ENCODE results near the gene ACLY. TPM values are rescaled to one million over a fixed set of nuclear protein-coding genes. Genes with fewer than 3 reads are reported as not detected.

ACLY gene
- total RNA-seq, 4 donors from 2014 or later, result 40.8 to 84.0 (median 61.6) TPM

GRCh38 chr17:41948762-41949460, 30.2 kb upstream of the ACLY start:
- H3K4me1 ChIP-seq, result no peaks in the 10 kb centered on the region
- ATAC-seq, result no peak
- WGBS, 2 donors (ENCODE audit: low coverage in 1 of 2), result 62 to 64% methylated on average over 2 to 4 of the region's 11 CpGs
- TF ChIP-seq CTCF (IDR thresholded peaks at IDR 0.05), result no peak
- no peaks in the 10 kb centered on the region for H3K9me3 ChIP-seq
- no peak overlapping the region for H3K4me3 ChIP-seq
- no peak overlapping the region for H3K27ac ChIP-seq
- no peaks in the 10 kb centered on the region for H3K27me3 ChIP-seq
- peaks cover 0 to 31% of the 10 kb centered on the region in 2 donors for H3K36me3 ChIP-seq

GRCh38 chr17:41944943-41945342, 26.2 kb upstream of the ACLY start:
- Histone ChIP-seq H3K4me1 (no peaks in the 10 kb centered on the region), H3K36me3 (peaks cover 0 to 16% of the 10 kb centered on the region in 2 donors), H3K27me3 (no peaks in the 10 kb centered on the region), H3K27ac (no peak overlapping the region), H3K4me3 (no peak overlapping the region), H3K9me3 (no peaks in the 10 kb centered on the region)
- 58% methylated on average over 2 of the region's 3 CpGs; no CpG with 5 or more reads in 1 of the 2 donors for WGBS, 2 donors (ENCODE audit: low coverage in 1 of 2)
- ATAC-seq, result no peak
- no peak for TF ChIP-seq POLR2AphosphoS5 (IDR thresholded peaks at IDR 0.05)
- TF ChIP-seq POLR2A (IDR thresholded peaks at IDR 0.05), result no peak
- no peak for TF ChIP-seq CTCF (IDR thresholded peaks at IDR 0.05)
- TF ChIP-seq EP300 (IDR thresholded peaks at IDR 0.05), result no peak

- TF ChIP-seq CTCF (IDR thresholded peaks at IDR 0.05) (no peak), EP300 (IDR thresholded peaks at IDR 0.05) (no peak), POLR2AphosphoS5 (IDR thresholded peaks at IDR 0.05) (no peak), POLR2A (IDR thresholded peaks at IDR 0.05) (no peak)
- ATAC-seq, result no peak
- Histone ChIP-seq H3K27me3 (no peaks in the 10 kb centered on the region), H3K9me3 (no peaks in the 10 kb centered on the region), H3K36me3 (peaks cover 0 to 20% of the 10 kb centered on the region in 2 donors), H3K4me3 (no peak overlapping the region), H3K4me1 (no peaks in the 10 kb centered on the region), H3K27ac (no peak overlapping the region)
- 97 to 100% methylated on average over 1 to 3 of the region's 3 CpGs for WGBS, 2 donors (ENCODE audit: low coverage in 1 of 2)
Measured at GRCh38 chr17:41943492-41943891, 24.7 kb upstream of the ACLY start.

- no peaks in the 10 kb centered on the region for H3K27me3 ChIP-seq
- no peaks in the 10 kb centered on the region for H3K4me1 ChIP-seq
- 86 to 92% methylated on average over 6 to 8 of the region's 8 CpGs for WGBS, 2 donors (ENCODE audit: low coverage in 1 of 2)
- TF ChIP-seq CTCF (IDR thresholded peaks at IDR 0.05) (no peak), EP300 (IDR thresholded peaks at IDR 0.05) (no peak), POLR2AphosphoS5 (IDR thresholded peaks at IDR 0.05) (no peak), POLR2A (IDR thresholded peaks at IDR 0.05) (no peak)
- no peak overlapping the region for H3K4me3 ChIP-seq
- H3K9me3 ChIP-seq, result no peaks in the 10 kb centered on the region
- no peak for ATAC-seq
- peaks cover 0 to 27% of the 10 kb centered on the region in 2 donors for H3K36me3 ChIP-seq
- H3K27ac ChIP-seq, result no peak overlapping the region
Measured at GRCh38 chr17:41942626-41943373, 24.0 kb upstream of the ACLY start.

GRCh38 chr17:41941168-41941567, 22.4 kb upstream of the ACLY start:
- no peak for TF ChIP-seq EP300 (IDR thresholded peaks at IDR 0.05)
- TF ChIP-seq POLR2A (IDR thresholded peaks at IDR 0.05), result no peak
- TF ChIP-seq CTCF (IDR thresholded peaks at IDR 0.05), result no peak
- TF ChIP-seq POLR2AphosphoS5 (IDR thresholded peaks at IDR 0.05), result no peak

More at GRCh38 chr17:41941168-41941567, 22.4 kb upstream of the ACLY start:
- Histone ChIP-seq H3K4me1 (no peaks in the 10 kb centered on the region), H3K36me3 (peaks cover 0 to 41% of the 10 kb centered on the region in 2 donors), H3K9me3 (no peaks in the 10 kb centered on the region), H3K27ac (no peak overlapping the region), H3K27me3 (no peaks in the 10 kb centered on the region), H3K4me3 (no peak overlapping the region)
- ATAC-seq, result no peak
- WGBS, 2 donors (ENCODE audit: low coverage in 1 of 2), result 100% methylated on average over 3 of the region's 5 CpGs; no CpG with 5 or more reads in 1 of the 2 donors
